K562 (cell line): Measurements from ENCODE around the gene RPL7A. TPM values are rescaled to one million over a fixed set of nuclear protein-coding genes. Genes with fewer than 3 reads are reported as not detected.

ENCODE experiments used
- CBFA2T3 ChIP-seq: fragments of 450-650 bp; IDR thresholded peaks from 2 replicates; pipeline ENCODE4 v1.6.1; 2017
- CTCF ChIP-seq, 3 experiments: IDR thresholded peaks in 2 of 3; conservative IDR thresholded peaks in 1 of 3; 2 replicates each; pipeline ENCODE4 v1.5.1; 2011 to 2012; ENCODE audit warnings: low read length in 3 of 3, mild to moderate bottlenecking in 3 of 3, control low read depth in 2 of 3, improper control_type of control experiment in 1 of 3, inconsistent platforms in 1 of 3, low read depth in 1 of 3, mixed read lengths in 1 of 3, moderate library complexity in 1 of 3; ENCODE audit not compliant: insufficient read depth in 2 of 3
- ELF4 ChIP-seq: fragments of 450-650 bp; formaldehyde crosslinking; IDR thresholded peaks from 2 replicates; pipeline ENCODE4 v1.4.0; 2022; ENCODE audit warnings: missing genetic modification characterization
- ERF ChIP-seq: fragments of 450-650 bp; formaldehyde crosslinking; IDR thresholded peaks from 2 replicates; pipeline ENCODE4 v1.4.0; 2020; ENCODE audit warnings: mild to moderate bottlenecking, mixed read lengths
- GTF2B ChIP-seq: IDR thresholded peaks from 2 replicates; pipeline ENCODE4 v1.6.1; 2011; ENCODE audit not compliant: insufficient read length; ENCODE audit errors: extremely low read depth
- GTF2F1 ChIP-seq: IDR thresholded peaks from 2 replicates; pipeline ENCODE4 v1.6.1; 2011; ENCODE audit warnings: low read depth, low read length, improper control_type of control experiment
- MEIS2 ChIP-seq: fragments of 450-650 bp; IDR thresholded peaks from 2 replicates; pipeline ENCODE4 v1.6.1; 2014; ENCODE audit warnings: mild to moderate bottlenecking; ENCODE audit not compliant: partially characterized antibody
- MNT ChIP-seq, 2 experiments: fragments of 450-650 bp; conservative IDR thresholded peaks; 2 replicates each; pipeline ENCODE4 v1.6.1; 2017; ENCODE audit warnings: mild to moderate bottlenecking in 2 of 2, moderate library complexity in 2 of 2
- NCOA6 ChIP-seq: fragments of 450-650 bp; IDR thresholded peaks from 2 replicates; pipeline ENCODE4 v1.6.1; 2017; ENCODE audit warnings: mild to moderate bottlenecking
- NR2F6 ChIP-seq: fragments of 450-650 bp; formaldehyde crosslinking; IDR thresholded peaks from 2 replicates; pipeline ENCODE4 v1.4.0; 2020; ENCODE audit warnings: mild to moderate bottlenecking
- PHF8 ChIP-seq: fragments of 200-600 bp; sonication (generic); IDR thresholded peaks from 2 replicates; pipeline ENCODE4 v1.6.1; 2012; ENCODE audit warnings: mixed run types, mild to moderate bottlenecking, inconsistent platforms, low read length, moderate library complexity, borderline replicate concordance
- POLR3G ChIP-seq: IDR thresholded peaks from 2 replicates; pipeline ENCODE4 v1.6.1; 2011; ENCODE audit not compliant: insufficient read length, insufficient replicate concordance; ENCODE audit errors: extremely low read depth
- POU5F1 ChIP-seq: fragments of 150-350 bp; IDR thresholded peaks from 2 replicates; pipeline ENCODE4 v1.6.1; 2014; ENCODE audit warnings: borderline replicate concordance, low read length, low read depth, mild to moderate bottlenecking; ENCODE audit not compliant: partially characterized antibody
- PRPF4 ChIP-seq: fragments of 200-400 bp; formaldehyde crosslinking; IDR thresholded peaks from one replicate; pipeline ENCODE4 v1.6.1; 2017; ENCODE audit warnings: low read length, low read depth, mild to moderate bottlenecking; ENCODE audit not compliant: insufficient read depth, poor library complexity, severe bottlenecking
- PURB ChIP-seq: sonication (generic); formaldehyde crosslinking; IDR thresholded peaks from 2 replicates; pipeline ENCODE4 v1.9.0; 2021; ENCODE audit warnings: low read depth, mild to moderate bottlenecking, missing genetic modification reagents
- SNRNP70 ChIP-seq: fragments of 200-400 bp; formaldehyde crosslinking; optimal IDR thresholded peaks from 2 replicates; pipeline ENCODE3; 2017; ENCODE audit warnings: low read depth, low read length
- SRSF7 ChIP-seq: fragments of 200-400 bp; formaldehyde crosslinking; optimal IDR thresholded peaks from 2 replicates; pipeline ENCODE3; 2017; ENCODE audit warnings: mild to moderate bottlenecking, low read depth, low read length
- ZC3H4 ChIP-seq: sonication (generic); formaldehyde crosslinking; IDR thresholded peaks from 2 replicates; pipeline ENCODE4 v1.9.0; 2021; ENCODE audit warnings: missing genetic modification reagents, borderline replicate concordance
- ZNF717 ChIP-seq: fragments of 250-450 bp; sonication (Bioruptor Pico); IDR thresholded peaks from 2 replicates; pipeline ENCODE4 v1.5.0; 2021
- ZNF785 ChIP-seq: fragments of 250-450 bp; sonication (Bioruptor Pico); IDR thresholded peaks from 2 replicates; pipeline ENCODE4 v1.4.0; 2020; ENCODE audit warnings: mild to moderate bottlenecking
- ZZZ3 ChIP-seq: fragments of 450-650 bp; IDR thresholded peaks from 2 replicates; pipeline ENCODE4 v1.6.1; 2016; ENCODE audit warnings: antibody characterized with exemption, mild to moderate bottlenecking, moderate library complexity
- polyA plus RNA-seq, 8 experiments: library from polyadenylated mRNA; depleted of rRNA in 4 of 8; stranded (reverse) in 5 of 8; unstranded in 3 of 8; fragments of >200 nt; fragmentation: Nextera tagmentation in 2 of 8; fragmentation: Illumina TruSeq in 1 of 8; extraction: Ambion mirVana in 2 of 8; extraction: Trizol in 1 of 8; gene quantifications; 2 replicates each; pipeline versions ENCODE4 v1.2.1 to v1.2.3, GENCODE V29; 2011 to 2014; ENCODE audit warnings: inconsistent platforms in 1 of 8, missing spikeins in 1 of 8
- total RNA-seq, 7 experiments: library from RNA; depleted of rRNA in 6 of 7; stranded (reverse); fragments of >200 nt in 6 of 7; fragmentation: Illumina TruSeq in 2 of 7; extraction: Trizol in 2 of 7; gene quantifications; 2 replicates each; pipeline versions ENCODE4 v1.2.1 to v1.2.3, GENCODE V29; 2011 to 2021; ENCODE audit warnings: low replicate concordance in 1 of 7
- TF ChIP-seq, protein P1 (sequence below): sonication (generic); formaldehyde crosslinking; IDR thresholded peaks from 2 replicates; pipeline ENCODE4 v1.8.1; 2023; ENCODE audit warnings: mild to moderate bottlenecking, missing genetic modification reagents

The RPL7A gene
- total and polyA plus RNA-seq, 9 of the 15 experiments (the other 6 are each of a cell fraction or from before 2014, with no cell fraction given): 1,935 to 3,760 (median 2,652) TPM

DNA sequence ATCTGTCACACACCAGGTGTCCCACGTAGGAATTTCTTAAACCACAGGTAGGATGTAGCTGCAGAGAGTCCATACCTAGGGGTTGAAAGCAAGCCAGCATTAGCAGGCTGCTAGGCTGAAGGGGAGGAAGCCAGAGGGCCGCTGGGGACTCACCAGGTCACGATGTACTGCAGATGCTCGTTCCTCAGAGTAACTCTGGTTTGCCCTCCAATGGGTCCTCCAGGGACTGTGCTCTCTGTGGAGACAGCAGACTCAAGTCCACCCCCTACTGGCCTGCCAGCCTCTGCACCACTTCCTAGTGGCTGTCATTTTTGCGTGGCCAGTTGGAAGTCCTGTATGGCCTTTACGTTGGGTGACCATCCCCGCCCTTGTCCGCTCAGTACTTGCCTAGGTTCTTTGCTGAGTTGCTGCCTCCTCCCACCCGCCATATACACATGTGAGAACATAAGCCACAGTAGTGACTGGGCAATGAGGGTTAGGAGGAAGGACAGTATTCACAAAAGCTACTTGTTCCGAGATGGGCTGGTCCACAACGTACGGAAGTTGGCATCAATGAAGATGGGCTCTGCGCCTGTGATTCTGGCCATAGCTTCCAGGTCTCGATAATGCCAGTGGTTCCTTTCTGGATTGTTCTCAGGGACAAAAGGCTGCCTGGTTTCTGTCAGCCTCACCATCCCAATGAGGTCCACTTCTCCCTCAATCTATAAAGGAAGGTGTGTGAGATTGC lies 4.1 kb downstream of the RPL7A start (continued):
- TF ChIP-seq, protein P1, sequence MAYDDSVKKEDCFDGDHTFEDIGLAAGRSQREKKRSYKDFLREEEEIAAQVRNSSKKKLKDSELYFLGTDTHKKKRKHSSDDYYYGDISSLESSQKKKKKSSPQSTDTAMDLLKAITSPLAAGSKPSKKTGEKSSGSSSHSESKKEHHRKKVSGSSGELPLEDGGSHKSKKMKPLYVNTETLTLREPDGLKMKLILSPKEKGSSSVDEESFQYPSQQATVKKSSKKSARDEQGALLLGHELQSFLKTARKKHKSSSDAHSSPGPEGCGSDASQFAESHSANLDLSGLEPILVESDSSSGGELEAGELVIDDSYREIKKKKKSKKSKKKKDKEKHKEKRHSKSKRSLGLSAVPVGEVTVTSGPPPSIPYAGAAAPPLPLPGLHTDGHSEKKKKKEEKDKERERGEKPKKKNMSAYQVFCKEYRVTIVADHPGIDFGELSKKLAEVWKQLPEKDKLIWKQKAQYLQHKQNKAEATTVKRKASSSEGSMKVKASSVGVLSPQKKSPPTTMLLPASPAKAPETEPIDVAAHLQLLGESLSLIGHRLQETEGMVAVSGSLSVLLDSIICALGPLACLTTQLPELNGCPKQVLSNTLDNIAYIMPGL: peak; percentile 35; the same call in 1 of the 2 replicates
- TF ChIP-seq NR2F6: no peak
- no peak for TF ChIP-seq GTF2B
- TF ChIP-seq PRPF4: no peak
- peak; percentile 33 for TF ChIP-seq MEIS2
- peak; percentile 65; the same call in 1 of the 2 replicates for TF ChIP-seq ELF4 (CRISPR knock-in tag)
- no peak for TF ChIP-seq SNRNP70
- TF ChIP-seq CTCF (IDR thresholded peaks at IDR 0.05 in 2 of 3, conservative IDR thresholded peaks at IDR 0.05 in 1 of 3; ENCODE audit: insufficient read depth in 2 of 3, low read depth in 1 of 3, low read length in 3 of 3): peak; percentile 87 to 96 (median 94)
- 0 out of 4 replicates have a peak, but pooled peaks have one; percentile 10 to 27 for TF ChIP-seq MNT (conservative IDR thresholded peaks at IDR 0.05)
- no peak for TF ChIP-seq POLR3G
- TF ChIP-seq PHF8: peak; percentile 19; the same call in 1 of the 2 replicates
- TF ChIP-seq SRSF7: no peak
- TF ChIP-seq CBFA2T3: no peak
- 0 out of 2 replicates have a peak, but pooled peaks have one; percentile 16 for TF ChIP-seq GTF2F1
- TF ChIP-seq ZC3H4 (CRISPR knock-in tag): no peak
- no peak for TF ChIP-seq ZNF785 (CRISPR knock-in tag)
- TF ChIP-seq PURB (CRISPR knock-in tag): no peak
- TF ChIP-seq NCOA6: no peak
- TF ChIP-seq POU5F1: no peak
- TF ChIP-seq ZNF717: no peak
- TF ChIP-seq ZZZ3: no peak
- TF ChIP-seq ERF (CRISPR knock-in tag): peak; percentile 18; the same call in 1 of the 2 replicates
